Prostate gland (tissue), 2 donors: ENCODE results near the gene FCN1.

Experiments used
- CTCF ChIP-seq, 4 experiments: fragments of 200-600 bp in 2 of 4; fragments of 450-650 bp in 2 of 4; sonication (generic) in 2 of 4; IDR thresholded peaks; 1 replicate in 3 of 4; 2 replicates in 1 of 4; pipeline ENCODE4 v1.5.1; 2016 to 2019; ENCODE audit warnings: antibody characterized with exemption in 4 of 4, mild to moderate bottlenecking in 2 of 4, moderate library complexity in 2 of 4
- POLR2A ChIP-seq: fragments of 450-650 bp; IDR thresholded peaks from one replicate; pipeline ENCODE4 v1.6.1; 2016; ENCODE audit warnings: antibody characterized with exemption, mild to moderate bottlenecking

GRCh38 chr9:134936346-134937163 lies 18.8 kb upstream of the FCN1 start:
- TF ChIP-seq POLR2A (no peak), CTCF (IDR thresholded peaks at IDR 0.05) (no peak)
